Measurements from ENCODE around the gene PAPOLA. TPM values are rescaled to one million over a fixed set of nuclear protein-coding genes. Genes with fewer than 3 reads are reported as not detected.

PAPOLA gene
- total RNA-seq, 1 donor from 2014 or later = 235 TPM

DNA sequence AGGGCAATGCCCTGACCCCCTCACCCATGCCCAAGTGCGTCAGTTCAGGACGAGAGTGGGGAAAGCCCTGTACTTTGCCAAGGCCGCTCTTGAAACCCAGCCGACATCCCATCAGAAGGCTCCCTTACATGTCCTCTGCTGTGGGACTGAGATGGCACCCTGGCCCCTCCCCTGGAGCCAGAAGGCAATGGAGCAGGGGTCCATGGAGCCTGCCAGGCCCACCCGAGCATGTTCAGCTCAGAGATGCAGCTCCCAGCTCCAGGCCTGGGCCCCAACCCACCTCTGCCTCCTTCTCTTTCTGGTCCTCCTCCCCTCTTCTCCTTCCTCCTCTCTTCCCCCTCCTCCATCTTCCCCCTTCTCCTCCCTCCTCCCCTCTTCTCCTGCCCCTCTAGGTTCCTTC lies 95.5 kb downstream of the PAPOLA start:
- H3F3A ChIP-seq (ENCODE audit: low read depth) = no peaks in the 10 kb centered on the region
- no peaks in the 10 kb centered on the region for H3K4me1 Mint-ChIP-seq

DNA sequence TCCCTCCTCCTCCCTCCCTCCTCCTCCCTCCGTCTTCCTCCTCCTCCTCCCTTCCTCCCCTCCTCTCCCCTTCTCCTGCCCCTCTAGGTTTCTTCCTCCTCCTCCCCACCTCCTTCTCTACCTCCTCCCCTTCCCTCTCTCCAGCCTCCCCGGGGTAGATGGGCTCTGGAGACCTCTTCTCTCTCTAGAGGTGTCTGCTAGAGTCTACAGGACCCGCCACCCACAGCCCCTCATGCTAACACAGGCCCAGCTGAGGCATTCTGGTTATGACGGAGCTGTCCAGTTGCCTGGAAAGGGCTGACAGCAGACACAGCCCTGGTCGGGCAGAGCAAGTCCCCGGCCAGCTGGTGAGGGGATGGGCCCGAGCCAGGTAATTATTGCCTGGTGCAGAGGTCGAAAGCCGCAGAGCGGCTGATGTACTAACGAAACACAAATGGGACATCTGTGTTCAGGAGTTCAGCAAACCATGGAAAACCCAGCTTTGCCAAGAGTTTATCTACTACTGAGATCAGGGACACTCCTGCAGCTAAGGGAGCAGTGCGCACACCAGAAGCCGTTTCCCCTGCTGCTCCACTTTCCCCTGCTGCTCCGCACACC lies 96.2 kb downstream of the PAPOLA start:
- H3K36me3 ChIP-seq = no peaks in the 10 kb centered on the region
- no peak overlapping the region for H3K9ac ChIP-seq
- H3K4me1 Mint-ChIP-seq = no peaks in the 10 kb centered on the region
- no peaks in the 10 kb centered on the region for H3K79me2 ChIP-seq (ENCODE audit: low read depth)
- H3K4me3 ChIP-seq = no peak overlapping the region
- no peaks in the 10 kb centered on the region for H3F3A ChIP-seq (ENCODE audit: low read depth)
- H2AFZ ChIP-seq (replicated peaks) = no peak overlapping the region
- H4K20me1 ChIP-seq (ENCODE audit: low read depth) = no peaks in the 10 kb centered on the region
- H3K36me3 Mint-ChIP-seq = no peaks in the 10 kb centered on the region
- H3K27me3 ChIP-seq = no peaks in the 10 kb centered on the region
- no peaks in the 10 kb centered on the region for H3K4me1 ChIP-seq
- peaks cover 5% of the 10 kb centered on the region for H3K9me3 Mint-ChIP-seq
- TF ChIP-seq EZH2phosphoT487 (IDR thresholded peaks at IDR 0.05) = no peak
- TF ChIP-seq, protein P1, sequence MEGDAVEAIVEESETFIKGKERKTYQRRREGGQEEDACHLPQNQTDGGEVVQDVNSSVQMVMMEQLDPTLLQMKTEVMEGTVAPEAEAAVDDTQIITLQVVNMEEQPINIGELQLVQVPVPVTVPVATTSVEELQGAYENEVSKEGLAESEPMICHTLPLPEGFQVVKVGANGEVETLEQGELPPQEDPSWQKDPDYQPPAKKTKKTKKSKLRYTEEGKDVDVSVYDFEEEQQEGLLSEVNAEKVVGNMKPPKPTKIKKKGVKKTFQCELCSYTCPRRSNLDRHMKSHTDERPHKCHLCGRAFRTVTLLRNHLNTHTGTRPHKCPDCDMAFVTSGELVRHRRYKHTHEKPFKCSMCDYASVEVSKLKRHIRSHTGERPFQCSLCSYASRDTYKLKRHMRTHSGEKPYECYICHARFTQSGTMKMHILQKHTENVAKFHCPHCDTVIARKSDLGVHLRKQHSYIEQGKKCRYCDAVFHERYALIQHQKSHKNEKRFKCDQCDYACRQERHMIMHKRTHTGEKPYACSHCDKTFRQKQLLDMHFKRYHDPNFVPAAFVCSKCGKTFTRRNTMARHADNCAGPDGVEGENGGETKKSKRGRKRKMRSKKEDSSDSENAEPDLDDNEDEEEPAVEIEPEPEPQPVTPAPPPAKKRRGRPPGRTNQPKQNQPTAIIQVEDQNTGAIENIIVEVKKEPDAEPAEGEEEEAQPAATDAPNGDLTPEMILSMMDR (IDR thresholded peaks at IDR 0.05) = no peak
- TF ChIP-seq EZH2 (IDR thresholded peaks at IDR 0.05) = no peak
- no peak overlapping the region for H3K4me3 Mint-ChIP-seq
- H3K27me3 Mint-ChIP-seq (ENCODE audit: insufficient read depth, low read depth) = peaks cover 1% of the 10 kb centered on the region
- H3K27ac ChIP-seq = no peak overlapping the region
- DNase-seq (ENCODE audit: low spot score) = no peak
- no peak overlapping the region for H3K4me2 ChIP-seq
- no peak overlapping the region for H3K27ac Mint-ChIP-seq
- H3K9me3 ChIP-seq (ENCODE audit: low read depth) = no peaks in the 10 kb centered on the region

More for the DNA sequence above, 95.5 kb downstream of the PAPOLA start:
- H3K79me2 ChIP-seq (ENCODE audit: low read depth) = no peaks in the 10 kb centered on the region
- no peak overlapping the region for H3K4me3 ChIP-seq
- H3K9me3 ChIP-seq (ENCODE audit: low read depth) = no peaks in the 10 kb centered on the region
- H3K36me3 Mint-ChIP-seq = no peaks in the 10 kb centered on the region
- no peak overlapping the region for H3K27ac ChIP-seq
- H3K4me3 Mint-ChIP-seq = no peak overlapping the region
- no peak overlapping the region for H3K27ac Mint-ChIP-seq
- no peaks in the 10 kb centered on the region for H3K4me1 ChIP-seq
- no peak overlapping the region for H3K9ac ChIP-seq
- no peaks in the 10 kb centered on the region for H4K20me1 ChIP-seq (ENCODE audit: low read depth)
- no peak overlapping the region for H2AFZ ChIP-seq (replicated peaks)
- TF ChIP-seq EZH2 (IDR thresholded peaks at IDR 0.05) = no peak
- TF ChIP-seq, protein P1 (IDR thresholded peaks at IDR 0.05) = no peak
- no peak for TF ChIP-seq EZH2phosphoT487 (IDR thresholded peaks at IDR 0.05)
- no peaks in the 10 kb centered on the region for H3K36me3 ChIP-seq
- no peak overlapping the region for H3K4me2 ChIP-seq
- DNase-seq (ENCODE audit: low spot score) = no peak
- peaks cover 5% of the 10 kb centered on the region for H3K9me3 Mint-ChIP-seq
- H3K27me3 Mint-ChIP-seq (ENCODE audit: insufficient read depth, low read depth) = peaks cover 2% of the 10 kb centered on the region
- H3K27me3 ChIP-seq = no peaks in the 10 kb centered on the region

DNA sequence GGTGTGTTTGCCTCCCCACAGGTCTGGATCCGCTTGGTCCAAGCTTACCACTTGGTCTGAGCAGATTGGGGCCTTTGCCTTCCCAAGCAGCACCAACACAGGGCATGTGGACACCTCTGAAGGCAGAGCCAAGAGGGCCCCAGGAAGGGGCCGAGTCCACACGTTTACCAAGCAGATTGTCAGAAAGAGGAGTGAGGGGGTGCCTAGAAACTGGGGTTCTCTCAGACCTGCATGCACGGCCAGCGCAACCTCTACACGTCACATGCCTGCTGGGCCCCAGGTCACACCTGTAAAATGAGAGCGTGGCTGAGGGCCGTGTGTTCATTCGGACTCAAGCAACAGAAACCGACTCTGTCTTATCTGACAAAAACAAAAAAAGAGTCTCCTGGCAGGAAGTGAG lies 96.9 kb downstream of the PAPOLA start:
- no peak overlapping the region for H3K4me2 ChIP-seq
- peaks cover 5% of the 10 kb centered on the region for H3K9me3 Mint-ChIP-seq
- H3F3A ChIP-seq (ENCODE audit: low read depth) = no peaks in the 10 kb centered on the region
- H3K4me1 Mint-ChIP-seq = no peaks in the 10 kb centered on the region
- no peak overlapping the region for H3K4me3 ChIP-seq
- H3K4me1 ChIP-seq = no peaks in the 10 kb centered on the region
- no peak overlapping the region for H2AFZ ChIP-seq (replicated peaks)
- H3K27ac ChIP-seq = no peak overlapping the region
- H3K4me3 Mint-ChIP-seq = no peak overlapping the region
- no peaks in the 10 kb centered on the region for H3K79me2 ChIP-seq (ENCODE audit: low read depth)
- H3K36me3 ChIP-seq = no peaks in the 10 kb centered on the region
- no peaks in the 10 kb centered on the region for H4K20me1 ChIP-seq (ENCODE audit: low read depth)
- H3K27me3 ChIP-seq = no peaks in the 10 kb centered on the region
- H3K9me3 ChIP-seq (ENCODE audit: low read depth) = no peaks in the 10 kb centered on the region
- H3K27me3 Mint-ChIP-seq (ENCODE audit: insufficient read depth, low read depth) = peaks cover 4% of the 10 kb centered on the region
- DNase-seq (ENCODE audit: low spot score) = no peak
- H3K9ac ChIP-seq = no peak overlapping the region
- TF ChIP-seq, protein P1 (IDR thresholded peaks at IDR 0.05) = no peak
- TF ChIP-seq EZH2phosphoT487 (IDR thresholded peaks at IDR 0.05) (no peak), EZH2 (IDR thresholded peaks at IDR 0.05) (no peak)
- H3K36me3 Mint-ChIP-seq = no peaks in the 10 kb centered on the region
- no peak overlapping the region for H3K27ac Mint-ChIP-seq

All from neural progenitor cell (in vitro differentiated cells).